Activated CD8-positive, alpha-beta T cell treated with anti-CD3 and anti-CD28 coated beads, Interleukin-2, amount 10 ng/mL, durations not matched to agents 7 days and 5 days (primary cell): ENCODE measurements around the gene EIF3L. TPM values are rescaled to one million over a fixed set of nuclear protein-coding genes. Genes with fewer than 3 reads are reported as not detected.
"Not testable (repeated sequence)": the region's sequence is repeated elsewhere in the genome, so short reads cannot be mapped to it uniquely, and the experiment has no call there.

Experiments used
- ATAC-seq: fragments of 150-1000 bp; cut with Tn5 transposase; one replicate; pipeline ENCODE4 v1.10.0; 2021; ENCODE audit warnings: moderate library complexity
- CTCF ChIA-PET: fragments of 350-600 bp; sonication (Branson Sonifier 250); formaldehyde crosslinking; loops from one replicate; lab custom pipeline; 2021; ENCODE audit warnings: antibody characterized with exemption; lab: Charles Lee
- POLR2A ChIA-PET: fragments of 350-600 bp; sonication (Branson Sonifier 250); formaldehyde crosslinking; loops from one replicate; lab custom pipeline; 2021; ENCODE audit warnings: antibody characterized with exemption; lab: Charles Lee
- DNase-seq: peaks from one replicate; pipeline ENCODE4 v3.0.0-alpha.2; 2020
- H3K27ac Mint-ChIP-seq: one replicate; pipeline ENCODE4 v1.8.0; 2021; ENCODE audit warnings: mild to moderate bottlenecking, mixed read lengths
- H3K27me3 Mint-ChIP-seq: one replicate; pipeline ENCODE4 v1.8.0; 2021; ENCODE audit warnings: low read depth, mixed read lengths
- H3K36me3 Mint-ChIP-seq: one replicate; pipeline ENCODE4 v1.8.0; 2021; ENCODE audit warnings: low read depth, mixed read lengths
- H3K4me1 Mint-ChIP-seq: one replicate; pipeline ENCODE4 v1.8.0; 2021; ENCODE audit warnings: low read depth, mixed read lengths
- H3K4me3 Mint-ChIP-seq: one replicate; pipeline ENCODE4 v1.8.0; 2021; ENCODE audit warnings: mild to moderate bottlenecking, mixed read lengths
- H3K9me3 Mint-ChIP-seq: one replicate; pipeline ENCODE4 v1.8.0; 2022; ENCODE audit warnings: mixed read lengths; ENCODE audit not compliant: insufficient read depth
- total RNA-seq, 2 experiments: library from RNA; stranded (reverse); gene quantifications; one replicate each; pipeline ENCODE4 v1.2.3, GENCODE V29; 2021

Gene EIF3L
- total RNA-seq = 100 to 1,000 TPM; 391 to 410 TPM

GRCh38 chr22:37849089-37849751 is at the start of gene EIF3L:
EIF3L (plus strand) TSS chr22:37849419; CDS start chr22:37849450, 31 bp downstream.
- H3K36me3 Mint-ChIP-seq = peaks cover 53% of the 10 kb centered on the region
- peak within 1 kb of the TSS; percentile 96 for H3K27ac Mint-ChIP-seq
- H3K4me1 Mint-ChIP-seq = peaks cover 51% of the 10 kb centered on the region
- peak; percentile 80 for ATAC-seq
- peak within 1 kb of the TSS; percentile 89 for H3K4me3 Mint-ChIP-seq
- no peaks in the 10 kb centered on the region for H3K27me3 Mint-ChIP-seq
- ChIA-PET POLR2A (interaction anchor here (0.6 to 1.7 kb wide), 5 partner anchors 11 to 266 kb away, joined by 3 to 6 read pairs (median 5); partner anchors contain the start of gene GGA1), CTCF (interaction anchor here (1.5 to 2.3 kb wide), 2 partner anchors 13 to 31 kb away, joined by 8 to 17 read pairs; no protein-coding TSS in a partner anchor)
- H3K9me3 Mint-ChIP-seq = peaks cover 2% of the 10 kb centered on the region
- peak; percentile 93 for DNase-seq

GRCh38 chr22:37799979-37800378 is 49.2 kb upstream of the EIF3L start:
- peaks cover 34% of the 10 kb centered on the region for H3K27me3 Mint-ChIP-seq
- H3K9me3 Mint-ChIP-seq, DNase-seq, POLR2A ChIA-PET, ATAC-seq, H3K4me3 Mint-ChIP-seq, H3K36me3 Mint-ChIP-seq, CTCF ChIA-PET, H3K27ac Mint-ChIP-seq: not testable (repeated sequence)
- peaks cover 20% of the 10 kb centered on the region for H3K4me1 Mint-ChIP-seq

GRCh38 chr22:37801946-37802309 is 47.3 kb upstream of the EIF3L start:
- ChIA-PET POLR2A (interaction anchor here (0.6 kb wide), 2 partner anchors 380 to 1220 kb away, joined by 3 read pairs; no protein-coding TSS in a partner anchor), CTCF (interaction anchor here (1.4 kb wide), 1 partner anchor 17 kb away, joined by 4 read pairs; no protein-coding TSS in a partner anchor)
- H3K27ac Mint-ChIP-seq = no peak overlapping the region
- H3K4me1 Mint-ChIP-seq = peaks cover 37% of the 10 kb centered on the region
- no peak for ATAC-seq
- no peaks in the 10 kb centered on the region for H3K9me3 Mint-ChIP-seq
- peak overlapping the region; percentile 64 for H3K4me3 Mint-ChIP-seq
- DNase-seq = no peak
- H3K36me3 Mint-ChIP-seq = no peaks in the 10 kb centered on the region
- peaks cover 48% of the 10 kb centered on the region for H3K27me3 Mint-ChIP-seq

GRCh38 chr22:37802310-37803194 is 46.7 kb upstream of the EIF3L start:
- H3K27me3 Mint-ChIP-seq = peaks cover 47% of the 10 kb centered on the region
- no peaks in the 10 kb centered on the region for H3K9me3 Mint-ChIP-seq
- DNase-seq (peak; percentile 35), ATAC-seq (peak; percentile 25)
- H3K4me1 Mint-ChIP-seq = peaks cover 43% of the 10 kb centered on the region
- ChIA-PET POLR2A (interaction anchor here (0.6 kb wide), 2 partner anchors 379 to 1219 kb away, joined by 3 read pairs; no protein-coding TSS in a partner anchor), CTCF (interaction anchor here (1.4 kb wide), 1 partner anchor 16 kb away, joined by 4 read pairs; no protein-coding TSS in a partner anchor)
- H3K36me3 Mint-ChIP-seq = no peaks in the 10 kb centered on the region
- no peak overlapping the region for H3K27ac Mint-ChIP-seq
- H3K4me3 Mint-ChIP-seq = peak overlapping the region; percentile 58

- Mint-ChIP-seq H3K4me1 (peaks cover 45% of the 10 kb centered on the region), H3K27me3 (peaks cover 46% of the 10 kb centered on the region), H3K27ac (no peak overlapping the region), H3K36me3 (no peaks in the 10 kb centered on the region), H3K4me3 (peak overlapping the region; percentile 58), H3K9me3 (no peaks in the 10 kb centered on the region)
- POLR2A ChIA-PET = no interaction called here
- DNase-seq (no peak), ATAC-seq (no peak)
- CTCF ChIA-PET = no interaction called here
These were observed 46.0 kb upstream of the EIF3L start for GRCh38 chr22:37803195-37803638.

GRCh38 chr22:37803639-37804351 is 45.4 kb upstream of the EIF3L start:
- peaks cover 47% of the 10 kb centered on the region for H3K27me3 Mint-ChIP-seq
- DNase-seq (no peak), ATAC-seq (no peak)
- peak overlapping the region; percentile 49 for H3K4me3 Mint-ChIP-seq
- H3K9me3 Mint-ChIP-seq = no peaks in the 10 kb centered on the region
- ChIA-PET CTCF (interaction anchor here (1.3 kb wide), 1 partner anchor 15 kb away, joined by 3 read pairs; no protein-coding TSS in a partner anchor), POLR2A (no interaction called here)
- H3K27ac Mint-ChIP-seq = peak overlapping the region; percentile 49
- no peaks in the 10 kb centered on the region for H3K36me3 Mint-ChIP-seq
- peaks cover 50% of the 10 kb centered on the region for H3K4me1 Mint-ChIP-seq

GRCh38 chr22:37804352-37804880 is 44.8 kb upstream of the EIF3L start:
- Mint-ChIP-seq H3K4me1 (peaks cover 56% of the 10 kb centered on the region), H3K9me3 (no peaks in the 10 kb centered on the region), H3K36me3 (no peaks in the 10 kb centered on the region), H3K4me3 (peak overlapping the region; percentile 49), H3K27me3 (peaks cover 45% of the 10 kb centered on the region), H3K27ac (peak overlapping the region; percentile 49)
- DNase-seq (no peak), ATAC-seq (no peak)
- ChIA-PET POLR2A (interaction anchor here (0.9 to 1.0 kb wide), 2 partner anchors 9 to 238 kb away, joined by 3 read pairs; no protein-coding TSS in a partner anchor), CTCF (interaction anchor here (0.7 to 1.3 kb wide), 3 partner anchors 14 to 237 kb away, joined by 3 to 4 read pairs (median 3); no protein-coding TSS in a partner anchor)

GRCh38 chr22:37804881-37805809 is 44.1 kb upstream of the EIF3L start:
- Mint-ChIP-seq H3K9me3 (no peaks in the 10 kb centered on the region), H3K4me3 (peak overlapping the region; percentile 71), H3K27me3 (peaks cover 46% of the 10 kb centered on the region), H3K27ac (peak overlapping the region; percentile 43), H3K4me1 (peaks cover 58% of the 10 kb centered on the region), H3K36me3 (no peaks in the 10 kb centered on the region)
- ATAC-seq (peak; percentile 14), DNase-seq (peak; percentile 71)
- ChIA-PET CTCF (interaction anchor here (0.7 to 1.3 kb wide), 5 partner anchors 12 to 238 kb away, joined by 3 to 4 read pairs (median 3); no protein-coding TSS in a partner anchor), POLR2A (interaction anchor here (0.9 to 1.0 kb wide), 2 partner anchors 10 to 239 kb away, joined by 3 read pairs; no protein-coding TSS in a partner anchor)

DNA sequence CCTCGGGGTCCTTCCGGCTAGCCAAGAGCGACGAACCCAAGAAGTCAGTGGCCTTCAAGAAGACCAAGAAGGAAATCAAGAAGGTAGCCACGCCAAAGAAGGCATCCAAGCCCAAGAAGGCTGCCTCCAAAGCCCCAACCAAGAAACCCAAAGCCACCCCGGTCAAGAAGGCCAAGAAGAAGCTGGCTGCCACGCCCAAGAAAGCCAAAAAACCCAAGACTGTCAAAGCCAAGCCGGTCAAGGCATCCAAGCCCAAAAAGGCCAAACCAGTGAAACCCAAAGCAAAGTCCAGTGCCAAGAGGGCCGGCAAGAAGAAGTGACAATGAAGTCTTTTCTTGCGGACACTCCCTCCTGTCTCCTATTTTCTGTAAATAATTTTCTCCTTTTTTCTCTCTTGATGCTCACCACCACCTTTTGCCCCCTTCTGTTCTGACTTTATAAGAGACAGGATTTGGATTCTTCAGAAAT is 43.4 kb upstream of the EIF3L start:
- Mint-ChIP-seq H3K27ac (peak overlapping the region; percentile 43), H3K27me3 (peaks cover 43% of the 10 kb centered on the region), H3K36me3 (no peaks in the 10 kb centered on the region), H3K4me3 (peak overlapping the region; percentile 71), H3K9me3 (no peaks in the 10 kb centered on the region), H3K4me1 (peaks cover 58% of the 10 kb centered on the region)
- ChIA-PET POLR2A (interaction anchor here (1.0 kb wide), 1 partner anchor 10 kb away, joined by 3 read pairs; no protein-coding TSS in a partner anchor), CTCF (interaction anchor here (1.1 to 1.2 kb wide), 3 partner anchors 12 to 163 kb away, joined by 3 to 4 read pairs (median 3); no protein-coding TSS in a partner anchor)
- ATAC-seq = no peak
- DNase-seq = no peak
